ENCODE data around the gene PGPEP1.
"Not testable (repeated sequence)": the region's sequence is repeated elsewhere in the genome, so short reads cannot be mapped to it uniquely, and the experiment has no call there.

Gene PGPEP1

DNA sequence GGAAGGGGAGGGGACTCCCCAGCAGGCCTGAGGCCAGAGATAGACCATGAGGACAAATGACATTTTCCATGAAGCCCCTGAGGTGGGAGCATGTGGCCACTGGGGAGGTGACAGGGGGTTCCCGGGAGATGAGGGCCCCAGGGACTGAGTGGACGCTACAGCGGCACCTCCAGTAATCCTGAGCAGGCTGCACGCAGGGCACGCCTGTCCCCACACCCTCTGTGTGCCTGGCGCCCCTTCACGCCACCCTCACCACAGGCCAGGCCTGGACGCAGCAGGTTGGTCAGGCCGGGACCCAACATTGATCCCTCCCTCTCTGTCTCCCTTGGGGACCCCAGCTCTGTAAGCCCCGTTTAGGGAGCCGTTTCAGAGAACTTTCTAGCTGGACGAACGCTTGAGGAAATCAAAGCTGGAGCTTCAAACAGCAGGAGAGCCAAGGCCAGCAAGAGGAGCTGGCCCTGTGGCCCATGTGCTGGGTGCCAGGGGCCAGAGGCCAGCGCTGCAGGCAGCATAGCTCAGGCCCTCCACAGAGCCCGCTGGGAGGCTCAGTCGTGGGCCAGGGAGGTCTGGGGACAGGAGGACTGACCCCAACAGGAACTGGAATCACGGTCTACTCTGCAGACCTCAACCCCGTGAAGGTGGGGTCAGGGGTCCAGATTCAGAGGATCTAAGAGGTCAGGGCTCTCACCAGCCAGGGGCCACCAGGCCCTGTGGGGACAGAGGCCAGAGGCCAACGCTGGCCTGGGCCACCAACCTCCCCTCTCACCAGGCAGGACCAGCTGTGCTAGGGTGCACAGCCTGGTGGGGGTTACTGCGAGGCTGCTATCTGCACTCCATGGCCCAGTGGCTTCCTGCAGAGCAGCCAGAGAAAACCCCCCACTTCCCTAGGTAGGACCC lies 32.1 kb upstream of the PGPEP1 start:
- DNase-seq = no peak

DNA sequence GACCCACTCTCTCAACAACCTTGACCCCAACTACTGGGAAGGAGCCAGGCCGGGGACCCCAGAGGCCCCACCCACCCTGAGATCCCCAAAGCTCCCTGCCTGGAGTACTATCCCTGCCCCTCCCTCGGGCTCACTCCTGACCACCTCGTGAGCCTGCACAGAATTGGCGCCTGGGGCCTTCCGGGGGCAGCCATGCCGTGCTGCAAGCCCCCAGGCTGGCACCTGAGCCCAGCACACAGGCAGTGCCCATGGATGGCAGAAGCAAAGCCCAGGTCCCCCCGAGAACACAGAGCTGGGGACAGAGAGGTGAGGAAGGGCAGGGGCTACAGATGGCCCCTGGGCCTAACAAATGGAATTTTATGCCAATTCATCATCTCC lies 31.5 kb upstream of the PGPEP1 start:
- no peak for DNase-seq

DNA sequence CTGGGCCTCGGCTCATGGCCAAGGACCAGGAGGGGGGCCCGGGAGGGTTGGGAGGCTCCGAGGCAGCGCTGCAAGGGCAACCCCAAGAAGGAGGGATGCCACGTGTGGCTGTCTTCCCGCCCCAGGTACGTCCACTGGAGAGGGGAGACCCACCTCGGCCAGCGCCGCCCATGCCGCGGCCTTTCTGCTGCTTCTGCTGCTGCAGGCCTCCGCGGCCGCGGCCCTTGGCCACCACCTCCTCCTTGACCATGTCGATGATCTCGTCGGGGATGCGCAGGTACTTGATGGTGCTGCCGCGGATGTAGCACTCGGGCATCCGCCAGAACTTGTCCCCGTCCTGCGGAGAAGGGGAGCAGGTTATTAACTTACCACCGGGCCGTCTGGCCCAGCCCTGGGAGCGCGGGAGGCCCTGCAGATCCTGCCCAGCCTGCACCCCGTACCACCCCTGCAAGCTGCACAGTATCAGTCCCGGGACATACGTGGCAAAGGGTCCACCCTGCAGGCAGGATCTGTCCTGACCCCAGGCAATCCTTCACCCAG lies 30.8 kb upstream of the PGPEP1 start:
- DNase-seq = no peak

DNA sequence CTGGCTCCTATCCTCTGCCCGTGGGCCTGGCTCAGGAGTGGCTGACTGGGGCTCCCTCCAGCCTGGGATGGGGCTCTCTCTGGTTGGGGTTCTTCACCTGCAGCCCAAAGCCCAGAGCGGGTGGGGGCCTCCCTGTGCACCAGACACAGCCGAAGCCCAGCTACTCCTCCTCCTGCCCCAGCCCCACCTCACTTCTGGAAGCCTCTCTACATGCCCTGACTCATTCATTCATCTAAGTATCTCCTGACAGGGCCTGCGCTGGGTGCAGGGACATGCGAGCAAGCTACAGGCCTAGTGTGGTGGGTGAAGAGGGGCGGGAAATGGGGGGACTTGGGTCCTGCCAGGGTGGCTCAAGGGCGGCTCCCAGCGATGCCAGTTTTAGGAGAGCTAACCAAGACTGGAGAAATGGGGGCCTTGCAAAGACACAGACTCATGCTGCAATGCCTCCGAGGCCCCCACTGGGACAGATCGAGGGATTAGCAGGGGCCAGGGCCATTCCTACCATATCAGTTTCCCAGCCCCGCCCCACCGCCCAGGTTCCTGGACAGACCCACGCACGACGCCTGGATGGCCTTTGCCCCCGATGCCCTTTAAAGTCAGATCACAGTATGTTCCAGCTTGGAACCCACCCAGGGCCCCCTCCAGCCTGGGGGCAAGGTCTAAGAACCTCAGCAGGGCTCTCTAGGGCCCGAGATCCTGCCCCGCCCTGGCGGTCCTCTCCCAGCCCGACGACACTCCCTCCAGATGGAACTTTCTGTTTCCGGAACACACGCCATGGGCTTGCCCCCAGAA lies 30.1 kb upstream of the PGPEP1 start:
- no peak for DNase-seq

DNA sequence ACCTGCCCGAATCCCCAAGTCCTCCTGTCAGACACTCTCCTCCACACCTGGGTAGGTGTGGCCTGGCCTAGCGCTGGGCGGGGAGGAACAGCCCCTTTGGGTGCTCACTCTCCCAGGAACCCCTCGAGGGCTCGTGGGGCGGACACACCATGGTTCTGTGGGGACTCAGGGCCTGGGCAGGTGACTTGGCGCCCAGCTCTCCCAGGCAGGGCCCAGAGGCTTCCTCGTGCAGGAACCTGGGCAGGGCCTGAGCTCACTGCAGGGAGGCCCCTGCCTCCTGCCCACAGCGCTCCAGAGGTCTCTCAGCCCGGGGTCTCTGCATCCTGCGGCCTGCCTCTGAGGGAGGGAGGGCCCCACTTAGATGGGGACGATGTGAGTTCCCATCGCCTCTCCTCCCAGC lies 29.4 kb upstream of the PGPEP1 start:
- no peak for DNase-seq

DNA sequence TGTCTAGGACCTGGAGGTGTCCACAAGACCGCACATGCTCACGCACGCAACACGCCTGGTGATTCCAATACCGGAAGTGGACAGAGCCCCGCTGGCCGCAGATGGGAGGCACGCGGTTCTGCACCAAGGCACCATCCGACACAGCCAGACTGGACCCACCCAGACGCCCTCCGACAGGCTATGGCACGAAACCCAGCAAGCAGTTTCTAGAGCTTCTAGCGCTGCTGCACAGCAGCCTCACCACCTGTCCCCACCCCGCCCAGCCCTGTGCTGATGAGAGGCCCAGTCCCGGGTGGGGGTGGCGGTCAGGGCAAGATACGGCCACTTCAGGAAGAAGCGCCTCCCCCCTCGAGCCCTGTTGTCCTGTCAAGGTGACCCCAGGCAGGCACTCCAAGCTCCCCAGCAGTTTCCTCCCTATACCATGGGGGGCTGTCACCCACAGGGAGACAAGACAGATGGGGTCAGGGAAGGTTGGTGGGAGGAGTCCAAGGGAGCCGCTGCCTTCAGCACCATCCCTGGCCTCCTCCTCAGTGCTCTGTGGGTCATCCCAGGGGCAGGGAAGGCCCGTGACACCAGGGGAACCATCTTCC lies 28.8 kb upstream of the PGPEP1 start:
- no peak for DNase-seq

DNA sequence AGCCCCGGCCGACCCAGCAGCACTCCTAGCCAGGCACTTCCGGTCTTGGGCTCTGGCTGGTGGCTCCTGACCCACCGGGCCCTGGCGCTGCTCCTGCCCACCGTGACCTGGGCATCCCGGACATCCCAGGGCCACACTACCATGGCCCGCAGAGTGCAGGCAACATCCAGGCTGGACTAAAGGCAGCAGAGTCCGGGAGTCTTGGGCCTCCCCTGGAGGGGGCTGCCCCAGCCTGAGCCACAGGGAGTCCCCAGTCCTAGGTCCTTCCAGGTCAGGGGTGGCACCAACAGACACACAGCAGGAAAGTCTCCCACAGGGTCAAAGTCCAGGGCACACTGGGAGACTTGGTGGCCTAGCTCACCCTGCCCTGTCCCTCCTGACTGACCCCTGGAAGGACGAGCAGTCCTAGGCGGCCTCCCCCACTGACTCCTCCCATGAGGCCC lies 28.3 kb upstream of the PGPEP1 start:
- DNase-seq = no peak

DNA sequence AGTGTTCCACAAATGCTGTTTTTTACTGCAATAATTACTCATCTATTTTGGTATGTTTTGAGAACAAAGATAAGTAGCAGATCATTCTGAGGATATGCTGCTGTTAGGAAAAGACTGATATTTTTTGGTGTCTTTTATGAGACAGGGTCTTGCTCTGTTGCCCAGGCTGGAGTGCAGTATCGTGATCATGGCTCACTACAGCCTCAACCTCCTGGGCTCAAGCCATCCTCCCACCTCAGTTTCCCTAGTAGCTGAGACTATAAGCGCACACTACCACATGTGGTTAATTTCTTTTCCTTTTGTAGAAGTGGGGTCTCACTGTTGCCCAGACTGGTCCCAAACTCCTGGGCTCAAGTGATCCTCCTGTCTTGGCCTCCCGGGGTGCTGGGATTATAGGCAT lies 27.0 kb upstream of the PGPEP1 start:
- no peak for DNase-seq

DNA sequence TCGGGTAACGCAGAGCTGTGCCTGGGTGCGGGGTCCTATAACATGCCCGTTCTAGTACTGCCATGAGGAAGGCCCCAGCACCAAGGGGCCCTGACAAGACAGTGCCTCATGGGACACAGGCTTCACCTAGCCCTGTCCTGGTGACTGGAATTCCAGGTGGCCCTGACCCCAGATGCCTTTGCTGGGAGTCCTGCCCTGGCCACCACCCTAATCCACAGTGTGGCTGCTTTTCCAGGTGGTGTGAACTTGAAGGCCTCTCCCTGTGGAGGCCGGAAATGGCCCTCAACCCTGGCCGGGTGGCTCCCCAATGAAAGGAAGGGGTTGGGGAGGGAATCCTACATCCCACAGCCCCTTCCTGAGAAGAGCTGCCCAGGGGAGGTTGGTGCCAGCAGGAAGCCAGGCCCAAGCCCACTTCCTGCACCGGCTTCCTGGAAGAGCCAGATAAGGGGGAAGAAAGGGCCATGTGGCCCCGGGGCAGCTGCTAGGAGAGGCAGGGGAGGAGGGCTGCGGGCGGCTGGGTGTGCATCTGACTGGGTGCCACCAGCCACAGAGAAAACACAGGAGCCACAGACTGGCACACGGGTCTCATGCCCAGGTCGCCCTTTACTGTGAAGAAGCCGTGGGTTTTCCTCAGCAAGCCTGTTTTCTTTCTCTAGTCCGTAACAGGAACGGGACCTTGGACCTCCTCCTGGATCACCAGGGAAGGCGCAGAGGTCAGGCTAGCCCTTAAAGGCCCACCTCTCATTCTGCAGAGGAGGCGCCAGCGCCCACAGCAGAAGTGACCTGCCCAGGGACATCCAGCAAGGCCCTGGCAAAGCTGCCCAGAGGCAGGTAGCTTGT lies 22.2 kb upstream of the PGPEP1 start:
- DNase-seq = no peak

DNA sequence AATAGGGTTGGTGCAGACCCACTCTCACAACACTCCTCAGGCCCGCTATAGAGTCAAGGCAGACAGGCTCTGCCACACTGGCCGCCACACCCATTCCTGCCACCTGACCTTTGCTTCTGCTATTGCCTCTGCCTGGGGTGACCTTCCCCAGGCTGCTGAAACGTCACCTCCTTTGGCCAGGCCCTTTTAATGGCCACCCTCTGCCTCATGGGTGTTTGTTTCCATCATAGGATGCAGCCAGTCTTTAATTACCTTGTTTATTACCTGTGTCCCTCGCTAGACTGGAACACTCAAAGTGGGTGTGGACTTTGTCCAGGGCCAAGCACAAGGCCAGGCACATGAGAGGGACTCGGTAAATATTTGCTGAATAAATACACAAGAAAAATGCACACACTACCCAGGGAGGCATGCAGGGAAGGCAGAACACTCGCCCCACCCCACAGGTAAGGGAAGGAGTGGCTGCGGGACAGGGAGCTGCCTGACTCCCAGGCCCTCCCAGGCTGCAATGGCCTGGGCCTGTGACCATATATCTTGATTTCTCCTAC lies 20.7 kb upstream of the PGPEP1 start:
- DNase-seq = no peak

DNA sequence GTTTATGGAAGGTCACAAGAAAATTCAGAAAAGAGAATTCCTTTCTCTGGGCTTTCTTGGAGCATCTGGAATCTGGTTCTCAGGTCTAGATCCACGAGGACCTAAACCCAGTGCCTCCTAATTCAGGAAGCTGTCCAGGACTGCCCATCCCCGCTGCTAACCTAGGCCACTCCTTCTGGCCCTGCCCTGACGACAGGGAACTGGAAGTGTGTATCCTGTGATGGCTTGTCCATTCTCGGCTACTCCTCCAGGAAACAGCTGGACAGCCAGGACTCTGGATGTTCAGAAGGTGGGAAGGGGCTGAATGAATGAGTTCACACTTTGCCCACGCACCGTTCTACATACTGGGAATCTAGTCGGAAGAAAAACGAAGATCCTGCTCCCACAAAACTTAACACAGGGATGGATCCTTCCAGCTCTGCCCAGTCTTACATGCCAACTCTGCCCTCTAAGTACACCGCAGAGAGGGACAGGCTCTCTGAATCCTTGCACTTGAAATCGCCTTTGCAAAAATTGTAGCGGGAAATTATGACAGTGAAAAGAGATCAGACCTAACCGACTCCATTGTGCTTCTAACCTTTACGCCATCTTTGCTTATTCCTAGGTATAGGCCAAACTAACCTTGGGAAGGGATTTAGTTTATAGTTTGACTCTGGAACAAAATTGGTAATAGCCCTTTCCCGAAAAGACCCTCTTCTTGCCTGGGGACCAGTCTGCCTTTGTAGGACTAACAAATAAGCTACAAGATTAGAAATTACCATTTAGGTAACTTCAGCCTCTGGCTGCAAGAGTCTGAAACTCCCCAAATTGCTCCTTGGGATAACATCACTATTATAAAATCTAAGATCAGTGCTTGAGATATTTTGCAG lies 19.3 kb upstream of the PGPEP1 start:
- DNase-seq = no peak

DNA sequence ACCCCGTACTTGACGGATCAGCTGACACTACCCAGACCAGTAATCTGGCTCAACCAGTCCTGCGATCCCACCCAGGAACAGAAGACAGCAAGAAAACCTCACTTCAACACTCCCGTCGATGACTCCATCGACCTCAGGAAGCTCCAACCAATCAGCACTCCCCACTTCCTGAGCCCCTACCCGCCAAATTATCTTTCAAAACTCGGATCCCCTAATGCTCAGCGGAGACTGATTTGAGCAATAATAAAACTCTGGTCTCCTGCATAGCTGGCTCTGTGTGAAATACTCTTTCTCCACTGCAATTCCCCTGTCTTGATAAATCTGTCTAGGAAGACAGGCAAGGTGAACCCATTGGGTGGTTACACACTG lies 18.7 kb upstream of the PGPEP1 start:
- no peak for DNase-seq

DNA sequence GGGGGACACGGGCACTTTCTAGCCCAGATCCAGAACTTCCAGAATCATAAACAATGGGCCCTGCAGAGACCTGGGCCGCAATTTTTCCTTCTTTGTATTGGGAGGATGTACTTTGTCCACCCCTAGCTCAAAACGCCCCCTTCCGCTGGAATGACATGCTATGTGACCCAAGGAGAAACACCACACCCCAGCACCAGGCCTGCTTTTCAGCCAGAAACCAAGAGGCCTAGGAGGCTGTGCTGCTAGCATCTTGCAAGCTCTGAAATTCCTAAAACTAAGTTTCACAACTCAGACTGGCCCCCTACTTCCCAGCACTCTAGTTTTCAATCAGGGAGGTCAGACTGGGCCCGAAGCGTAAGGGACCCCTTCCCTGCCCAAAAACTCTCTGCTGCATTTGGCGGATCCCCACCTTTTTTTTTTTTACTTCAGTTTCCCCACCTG lies 18.1 kb upstream of the PGPEP1 start:
- no peak for DNase-seq

DNA sequence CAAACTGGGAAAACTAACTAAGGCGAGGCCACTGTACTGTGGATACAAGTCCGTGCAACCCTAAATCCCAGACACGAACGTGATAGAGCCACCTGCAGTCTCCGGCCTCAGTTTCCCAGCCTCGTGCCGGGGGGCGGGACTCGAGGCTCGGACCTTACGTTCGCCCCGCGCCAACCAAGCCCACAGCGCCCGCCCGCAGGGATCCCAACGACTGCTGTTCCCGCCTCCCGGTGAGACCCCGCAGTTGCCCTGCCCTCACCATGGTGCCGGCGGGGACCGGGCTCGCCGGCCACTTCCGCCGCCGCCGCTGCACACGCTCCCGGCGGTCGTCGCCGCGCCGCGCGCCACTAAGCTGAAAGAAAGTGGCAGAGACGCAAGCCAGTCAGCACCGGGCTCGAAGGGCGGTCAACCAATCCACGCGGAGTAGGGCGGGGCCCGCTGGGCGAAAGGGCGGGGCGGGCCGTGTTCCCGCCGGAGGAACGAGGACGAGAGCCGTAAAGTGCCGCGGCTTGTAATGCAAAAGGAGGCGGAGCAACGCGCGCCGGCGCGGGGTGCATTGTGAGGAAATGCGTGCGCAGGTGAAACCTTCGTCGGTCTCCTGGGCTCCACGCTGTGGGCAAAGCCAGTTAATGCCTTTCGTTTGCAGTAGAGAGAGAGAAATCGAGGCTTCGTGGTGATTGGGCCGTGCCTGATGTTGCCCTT lies 17.5 kb upstream of the PGPEP1 start, which contains the start of gene LSM4:
Gene LSM4, minus strand, starts transcription at position 318 of the 702 bp plus-strand sequence. Its CDS starts 56 bp downstream, at position 262.
- DNase-seq = peak; percentile 99

DNA sequence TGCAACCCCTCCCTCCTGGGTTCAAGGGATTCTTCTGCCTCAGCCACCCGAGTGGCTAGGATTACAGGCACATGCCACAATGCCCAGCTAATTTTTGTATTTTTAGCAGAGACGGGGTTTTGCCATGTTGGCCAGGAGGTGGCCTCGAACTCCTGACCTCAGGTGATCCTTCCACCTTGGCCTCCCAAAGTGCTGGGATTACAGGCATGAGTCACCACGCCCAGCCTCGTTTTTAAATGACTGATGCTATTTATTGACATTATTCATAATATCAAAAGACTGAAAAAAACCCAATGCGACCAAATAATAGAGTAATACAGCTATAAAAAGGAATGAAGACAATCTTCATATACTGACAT lies 16.0 kb upstream of the PGPEP1 start:
- not testable (repeated sequence) for DNase-seq

DNA sequence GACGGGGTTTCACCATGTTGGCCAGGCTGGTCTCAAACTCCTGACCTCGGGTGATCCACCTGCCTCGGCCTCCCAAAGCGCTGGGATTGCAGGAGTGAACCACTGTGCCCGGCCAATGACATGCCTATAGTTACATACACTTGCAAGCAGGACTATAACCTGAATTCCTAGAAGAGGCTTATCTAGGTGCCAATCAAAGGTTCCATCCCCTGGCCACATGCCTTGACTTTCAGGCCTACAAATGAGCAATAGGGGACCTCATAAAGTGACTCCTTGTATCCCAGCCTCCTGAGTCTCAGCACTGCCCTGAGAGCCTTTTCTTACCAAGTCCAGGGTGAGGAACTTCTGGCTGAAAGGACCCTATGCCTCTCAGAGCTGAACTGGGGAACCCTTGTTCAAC lies 13.6 kb upstream of the PGPEP1 start:
- DNase-seq = no peak

DNA sequence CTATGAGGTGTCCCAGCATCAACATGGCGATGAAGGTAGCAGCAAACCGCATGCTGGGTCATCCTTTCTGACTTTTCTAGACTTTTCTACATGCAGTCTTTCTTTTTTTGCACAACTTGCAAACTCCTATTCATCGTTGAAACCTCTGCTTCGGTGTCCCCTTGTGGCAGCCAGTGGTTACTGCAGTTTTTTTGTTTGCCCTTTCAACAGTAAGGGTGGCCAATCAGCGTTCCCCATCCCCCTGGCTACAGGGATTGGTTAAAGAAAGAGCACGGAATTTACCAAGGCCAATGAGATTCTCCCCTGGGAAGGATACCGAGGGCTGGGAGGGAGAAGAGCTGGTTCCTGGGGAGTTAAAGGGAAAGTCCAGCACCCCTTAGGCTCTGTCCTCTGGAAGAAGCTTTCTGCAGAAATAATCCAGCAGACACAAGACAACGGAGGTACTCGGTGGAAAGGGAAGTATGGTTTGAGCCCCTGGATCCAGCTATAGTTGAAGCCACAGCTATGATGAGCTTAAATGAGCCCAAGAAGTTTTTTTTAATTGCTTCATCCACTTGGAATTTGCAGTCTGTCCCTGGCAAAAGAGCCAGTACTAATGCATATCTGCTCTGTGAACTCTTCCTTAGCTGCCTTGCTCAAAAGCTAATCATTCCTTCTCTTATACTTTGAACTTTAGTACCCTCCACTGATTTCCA lies 11.9 kb upstream of the PGPEP1 start:
- DNase-seq = peak; percentile 80

DNA sequence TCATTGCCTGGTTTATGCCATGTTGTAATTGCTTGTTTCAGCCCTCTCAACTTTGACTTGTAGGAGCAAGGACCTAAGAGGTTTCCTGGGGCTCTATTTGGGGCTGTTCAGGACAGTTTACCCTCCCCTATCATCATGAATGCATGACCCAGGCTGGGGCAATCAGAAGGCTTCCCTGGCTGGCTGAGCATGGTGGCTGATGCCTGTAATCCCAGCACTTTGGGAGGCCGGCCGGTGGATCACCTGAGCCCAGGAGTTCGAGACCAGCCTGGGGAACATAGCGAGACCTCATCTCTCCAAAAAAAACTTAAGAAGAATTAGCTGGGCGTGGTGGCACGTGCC lies 11.4 kb upstream of the PGPEP1 start:
- DNase-seq = no peak

DNA sequence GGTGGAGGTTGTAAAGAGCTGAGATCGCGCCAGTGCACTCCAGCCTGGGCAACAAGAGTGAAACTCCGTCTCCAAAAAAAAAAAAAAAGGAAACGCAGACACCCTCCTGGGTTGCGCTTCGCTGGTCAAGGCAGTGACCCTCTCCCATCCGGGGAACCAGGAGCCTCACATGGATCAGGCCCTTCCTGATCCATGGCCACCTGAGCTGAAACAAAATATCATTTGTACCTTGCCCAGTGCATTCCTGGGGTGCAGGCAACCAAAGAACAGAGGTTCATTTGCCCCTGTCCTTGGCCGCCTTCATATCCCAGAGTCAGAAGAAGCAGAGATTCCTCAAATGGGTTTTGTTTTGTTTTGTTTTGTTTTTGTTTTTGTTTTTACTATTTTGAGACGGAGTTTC lies 9.5 kb upstream of the PGPEP1 start:
- DNase-seq = no peak

Measured in effector CD8-positive, alpha-beta T cell (primary cell).